Measurements from ENCODE around the gene CDAN1.
A peak's percentile ranks its signal among the peaks of the same experiment; 100 is the strongest.
"Not testable (repeated sequence)": the region's sequence is repeated elsewhere in the genome, so short reads cannot be mapped to it uniquely, and the experiment has no call there.

The CDAN1 gene

GRCh38 chr15:42736793-42737528 lies at the start of gene CDAN1:
CDAN1 (minus strand) TSS chr15:42737128; CDS start chr15:42737102, 26 bp downstream.
- DNase-seq, result peak; percentile 90

GRCh38 chr15:42785569-42785968 lies 48.6 kb upstream of the CDAN1 start:
- DNase-seq, result no peak

- no peak for DNase-seq
Measured at GRCh38 chr15:42784705-42785104, 47.8 kb upstream of the CDAN1 start.

GRCh38 chr15:42782716-42783115 lies 45.8 kb upstream of the CDAN1 start:
- DNase-seq, result no peak

- DNase-seq, result no peak
Measured at GRCh38 chr15:42775416-42775815, 38.5 kb upstream of the CDAN1 start.

GRCh38 chr15:42772901-42773300 lies 36.0 kb upstream of the CDAN1 start:
- no peak for DNase-seq

- DNase-seq, result no peak
Measured at GRCh38 chr15:42772144-42772543, 35.2 kb upstream of the CDAN1 start.

GRCh38 chr15:42766109-42766508 lies 29.2 kb upstream of the CDAN1 start:
- not testable (repeated sequence) for DNase-seq

- not testable (repeated sequence) for DNase-seq
Measured at GRCh38 chr15:42764154-42764731, 27.3 kb upstream of the CDAN1 start.

- not testable (repeated sequence) for DNase-seq
Measured at GRCh38 chr15:42761813-42762212, 24.9 kb upstream of the CDAN1 start.

- DNase-seq, result no peak
Measured at GRCh38 chr15:42760759-42761158, 23.8 kb upstream of the CDAN1 start.

GRCh38 chr15:42759093-42759492 lies 22.2 kb upstream of the CDAN1 start:
- no peak for DNase-seq

GRCh38 chr15:42750306-42750705 lies 13.4 kb upstream of the CDAN1 start:
- no peak for DNase-seq

GRCh38 chr15:42749266-42749665 lies 12.3 kb upstream of the CDAN1 start:
- no peak for DNase-seq

GRCh38 chr15:42744195-42744594 lies 7.3 kb upstream of the CDAN1 start:
- no peak for DNase-seq

GRCh38 chr15:42742149-42742548 lies 5.2 kb upstream of the CDAN1 start:
- no peak for DNase-seq

GRCh38 chr15:42741710-42742109 lies 4.8 kb upstream of the CDAN1 start:
- no peak for DNase-seq

GRCh38 chr15:42737529-42738328 lies 801 bp upstream of the CDAN1 start:
- DNase-seq, result no peak

GRCh38 chr15:42736178-42736792 lies 643 bp downstream of the CDAN1 start:
- no peak for DNase-seq

GRCh38 chr15:42735382-42736165 lies 1.4 kb downstream of the CDAN1 start:
- DNase-seq, result no peak

GRCh38 chr15:42734076-42734672 lies 2.8 kb downstream of the CDAN1 start:
- no peak for DNase-seq

- no peak for DNase-seq
Measured at GRCh38 chr15:42733027-42733426, 3.9 kb downstream of the CDAN1 start.
